Caco-2 (cell line): ENCODE data around the gene DPM2. TPM values are rescaled to one million over a fixed set of nuclear protein-coding genes. Genes with fewer than 3 reads are reported as not detected.

ENCODE experiments used
- BruUV-seq: library from RNA; stranded (reverse); fragments of 400-500 nt; replicated peaks from 2 replicates; lab custom pipeline; 2021; lab: Mats Ljungman, UMichigan
- CTCF ChIA-PET: fragments of 300-600 bp; sonication (Branson Sonifier 250); formaldehyde crosslinking; loops from one replicate; lab custom pipeline; 2022; ENCODE audit warnings: antibody characterized with exemption; lab: Charles Lee
- POLR2A ChIA-PET: fragments of 300-600 bp; sonication (Branson Sonifier 250); formaldehyde crosslinking; loops from one replicate; lab custom pipeline; 2022; ENCODE audit warnings: antibody characterized with exemption; lab: Charles Lee
- DNase-seq, 2 experiments: peaks; one replicate each; pipeline versions ENCODE4 v3.0.0 to v3.0.0-alpha.2; 2020 to 2022
- H3K27me3 ChIP-seq: replicated peaks from 2 replicates; pipeline ENCODE4 v1.6.0; 2011; ENCODE audit warnings: low read length; ENCODE audit not compliant: control insufficient read depth, insufficient read depth
- H3K36me3 ChIP-seq: 2 replicates; pipeline ENCODE4 v1.5.1; 2011; ENCODE audit warnings: low read length; ENCODE audit not compliant: control insufficient read depth, insufficient read depth
- H3K4me1 ChIP-seq: fragments of 250-450 bp; sonication (Bioruptor Pico); 2 replicates; pipeline ENCODE4 v1.5.1; 2020; ENCODE audit warnings: mild to moderate bottlenecking
- H3K4me3 ChIP-seq: 2 replicates; pipeline ENCODE4 v1.5.1; 2011; ENCODE audit warnings: low read depth, mild to moderate bottlenecking, control low read depth, low read length
- H3K9me3 ChIP-seq: fragments of 250-450 bp; sonication (Bioruptor Pico); 2 replicates; pipeline ENCODE4 v1.5.1; 2020; ENCODE audit warnings: mild to moderate bottlenecking, moderate library complexity
- H3K27ac Mint-ChIP-seq: one replicate; pipeline ENCODE4 v1.8.0; 2022; ENCODE audit warnings: mixed read lengths; ENCODE audit not compliant: unreplicated experiment
- H3K27me3 Mint-ChIP-seq: one replicate; pipeline ENCODE4 v1.8.0; 2022; ENCODE audit warnings: mixed read lengths; ENCODE audit not compliant: insufficient read depth, unreplicated experiment
- H3K36me3 Mint-ChIP-seq: one replicate; pipeline ENCODE4 v1.8.0; 2022; ENCODE audit warnings: mild to moderate bottlenecking, mixed read lengths; ENCODE audit not compliant: insufficient read depth, unreplicated experiment
- H3K4me1 Mint-ChIP-seq: one replicate; pipeline ENCODE4 v1.8.0; 2022; ENCODE audit warnings: low read depth, mixed read lengths; ENCODE audit not compliant: unreplicated experiment
- H3K4me3 Mint-ChIP-seq: one replicate; pipeline ENCODE4 v1.8.0; 2022; ENCODE audit warnings: mild to moderate bottlenecking, moderate library complexity, mixed read lengths; ENCODE audit not compliant: unreplicated experiment
- H3K9me3 Mint-ChIP-seq: one replicate; pipeline ENCODE4 v1.8.0; 2022; ENCODE audit warnings: mixed read lengths; ENCODE audit not compliant: unreplicated experiment
- CTCF ChIP-seq, 2 experiments: fragments of 200-600 bp in 1 of 2; IDR thresholded peaks; 1 replicate in 1 of 2; 2 replicates in 1 of 2; pipeline versions ENCODE4 v1.5.1 to v1.8.0; 2011 to 2022; ENCODE audit warnings: antibody characterized with exemption in 1 of 2, control low read depth in 1 of 2, inconsistent platforms in 1 of 2, low read depth in 1 of 2, low read length in 1 of 2, mild to moderate bottlenecking in 1 of 2, moderate library complexity in 1 of 2; ENCODE audit not compliant: insufficient read depth in 1 of 2, severe bottlenecking in 1 of 2, unreplicated experiment in 1 of 2
- intact Hi-C: fragments of 100-400 bp; cut with micrococcal nuclease; formaldehyde crosslinking; loops from one replicate; pipeline ENCODE4 v1.10.0; 2022; ENCODE audit not compliant: unreplicated experiment
- total RNA-seq: library from RNA; stranded (reverse); gene quantifications from 2 replicates; pipeline ENCODE4 v1.2.3, GENCODE V29; 2022

DPM2 gene
- total RNA-seq, 1 experiment from 2014 or later, result 38.7 TPM

GRCh38 chr9:127919253-127919815 lies 18.3 kb downstream of the DPM2 start:
- BruUV-seq, result no TSS peak
- POLR2A ChIA-PET, result no interaction called here
- peaks cover 30% of the 10 kb centered on the region for H3K4me1 ChIP-seq
- Mint-ChIP-seq H3K9me3 (no peaks in the 10 kb centered on the region), H3K4me1 (peaks cover 7% of the 10 kb centered on the region), H3K4me3 (no peak overlapping the region), H3K36me3 (no peaks in the 10 kb centered on the region), H3K27ac (no peak overlapping the region), H3K27me3 (peaks cover 3% of the 10 kb centered on the region)
- peak in 1 of 2 experiments; percentile 61 for DNase-seq
- H3K4me3 ChIP-seq, result no peak overlapping the region
- no peaks in the 10 kb centered on the region for H3K36me3 ChIP-seq
- H3K9me3 ChIP-seq, result no peaks in the 10 kb centered on the region
- TF ChIP-seq CTCF (IDR thresholded peaks at IDR 0.05; ENCODE audit: insufficient read depth in 1 of 2, low read depth in 1 of 2, low read length in 1 of 2, severe bottlenecking in 1 of 2, unreplicated experiment in 1 of 2), result no peak
- intact Hi-C loops, result loop anchor here (5.0 to 10.0 kb wide), 4 partner anchors 47 to 695 kb away; partner anchors contain the start of genes CDK9 and TOR2A
- H3K27me3 ChIP-seq, result no peaks in the 10 kb centered on the region
- CTCF ChIA-PET, result interaction anchor here (0.9 kb wide), 1 partner anchor 148 kb away, joined by 3 read pairs; no protein-coding TSS in a partner anchor

- Mint-ChIP-seq H3K27ac (no peak overlapping the region), H3K9me3 (no peaks in the 10 kb centered on the region), H3K36me3 (no peaks in the 10 kb centered on the region), H3K4me1 (peaks cover 7% of the 10 kb centered on the region), H3K27me3 (no peaks in the 10 kb centered on the region), H3K4me3 (no peak overlapping the region)
- H3K9me3 ChIP-seq, result no peaks in the 10 kb centered on the region
- peak in 1 of 2 experiments; percentile 11 for TF ChIP-seq CTCF (IDR thresholded peaks at IDR 0.05; ENCODE audit: insufficient read depth in 1 of 2, low read depth in 1 of 2, low read length in 1 of 2, severe bottlenecking in 1 of 2, unreplicated experiment in 1 of 2)
- BruUV-seq, result no TSS peak
- H3K4me3 ChIP-seq, result no peak overlapping the region
- ChIA-PET POLR2A (interaction anchor here (0.6 kb wide), 1 partner anchor 340 kb away, joined by 5 read pairs; no protein-coding TSS in a partner anchor), CTCF (interaction anchor here (0.6 to 1.1 kb wide), 4 partner anchors 87 to 467 kb away, joined by 3 to 6 read pairs (median 4); partner anchors contain the start of gene TOR2A)
- intact Hi-C loops, result loop anchor here (5.0 to 10.0 kb wide), 4 partner anchors 46 to 694 kb away; partner anchors contain the start of genes CDK9 and TOR2A
- no peaks in the 10 kb centered on the region for H3K36me3 ChIP-seq
- H3K4me1 ChIP-seq, result peaks cover 36% of the 10 kb centered on the region
- no peaks in the 10 kb centered on the region for H3K27me3 ChIP-seq
- no peak for DNase-seq
Measured at GRCh38 chr9:127918183-127919107, 19.2 kb downstream of the DPM2 start.

GRCh38 chr9:127917603-127918002 lies 20.1 kb downstream of the DPM2 start:
- no peaks in the 10 kb centered on the region for H3K9me3 Mint-ChIP-seq
- H3K27me3 Mint-ChIP-seq, result no peaks in the 10 kb centered on the region
- intact Hi-C loops, result loop anchor here (2.0 to 10.0 kb wide), 5 partner anchors 45 to 693 kb away; partner anchors contain the start of genes CDK9, FPGS and TOR2A
- H3K27ac Mint-ChIP-seq, result no peak overlapping the region
- H3K4me1 Mint-ChIP-seq, result peaks cover 7% of the 10 kb centered on the region
- CTCF ChIA-PET, result interaction anchor here (0.6 to 1.7 kb wide), 7 partner anchors 8 to 466 kb away, joined by 3 to 12 read pairs (median 5); partner anchors contain the start of gene TOR2A
- no peaks in the 10 kb centered on the region for H3K36me3 ChIP-seq
- H3K4me3 Mint-ChIP-seq, result peak overlapping the region; percentile 72
- TF ChIP-seq CTCF (IDR thresholded peaks at IDR 0.05; ENCODE audit: insufficient read depth in 1 of 2, low read depth in 1 of 2, low read length in 1 of 2, severe bottlenecking in 1 of 2, unreplicated experiment in 1 of 2), result no peak
- H3K4me1 ChIP-seq, result peaks cover 44% of the 10 kb centered on the region
- H3K4me3 ChIP-seq, result no peak overlapping the region
- no peak for DNase-seq
- H3K36me3 Mint-ChIP-seq, result no peaks in the 10 kb centered on the region
- POLR2A ChIA-PET, result interaction anchor here (0.6 to 1.0 kb wide), 4 partner anchors 115 to 339 kb away, joined by 3 to 7 read pairs (median 5); no protein-coding TSS in a partner anchor
- no TSS peak for BruUV-seq
- H3K9me3 ChIP-seq, result no peaks in the 10 kb centered on the region
- H3K27me3 ChIP-seq, result no peaks in the 10 kb centered on the region
